ENCODE measurements around the gene GRHL3. TPM values are rescaled to one million over a fixed set of nuclear protein-coding genes. Genes with fewer than 3 reads are reported as not detected.
"Not testable (repeated sequence)": the region's sequence is repeated elsewhere in the genome, so short reads cannot be mapped to it uniquely, and the experiment has no call there.

GRHL3 gene
- total and polyA plus RNA-seq, 12 donors: 0.03 TPM; not detected in 11

DNA sequence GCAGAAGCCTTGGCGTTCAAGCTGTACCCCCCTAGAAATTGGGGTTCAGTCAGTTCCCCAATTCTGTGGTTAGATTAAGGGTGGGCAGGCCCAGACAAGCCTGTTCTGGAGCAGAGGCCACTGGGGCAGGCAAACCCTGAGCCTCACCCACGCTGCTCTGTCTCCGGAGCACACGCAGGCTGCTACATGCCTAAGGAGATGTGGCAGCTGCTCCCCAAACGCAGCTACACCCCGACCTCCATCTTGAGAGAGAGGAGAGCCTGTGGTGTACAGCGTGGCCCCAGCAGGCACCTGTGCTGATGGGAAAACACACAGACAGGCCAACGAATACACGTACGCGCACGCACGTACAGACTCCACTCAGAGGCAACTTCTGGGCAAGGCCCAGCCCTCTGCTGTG, 33.9 kb upstream of the GRHL3 start:
- DNase-seq (no peak), ATAC-seq (no peak)
- H3K27me3 ChIP-seq: peaks cover 0 to 4% (median 0%) of the 10 kb centered on the region in 7 donors
- H3K9me3 ChIP-seq: no peaks in the 10 kb centered on the region
- TF ChIP-seq, protein P1, sequence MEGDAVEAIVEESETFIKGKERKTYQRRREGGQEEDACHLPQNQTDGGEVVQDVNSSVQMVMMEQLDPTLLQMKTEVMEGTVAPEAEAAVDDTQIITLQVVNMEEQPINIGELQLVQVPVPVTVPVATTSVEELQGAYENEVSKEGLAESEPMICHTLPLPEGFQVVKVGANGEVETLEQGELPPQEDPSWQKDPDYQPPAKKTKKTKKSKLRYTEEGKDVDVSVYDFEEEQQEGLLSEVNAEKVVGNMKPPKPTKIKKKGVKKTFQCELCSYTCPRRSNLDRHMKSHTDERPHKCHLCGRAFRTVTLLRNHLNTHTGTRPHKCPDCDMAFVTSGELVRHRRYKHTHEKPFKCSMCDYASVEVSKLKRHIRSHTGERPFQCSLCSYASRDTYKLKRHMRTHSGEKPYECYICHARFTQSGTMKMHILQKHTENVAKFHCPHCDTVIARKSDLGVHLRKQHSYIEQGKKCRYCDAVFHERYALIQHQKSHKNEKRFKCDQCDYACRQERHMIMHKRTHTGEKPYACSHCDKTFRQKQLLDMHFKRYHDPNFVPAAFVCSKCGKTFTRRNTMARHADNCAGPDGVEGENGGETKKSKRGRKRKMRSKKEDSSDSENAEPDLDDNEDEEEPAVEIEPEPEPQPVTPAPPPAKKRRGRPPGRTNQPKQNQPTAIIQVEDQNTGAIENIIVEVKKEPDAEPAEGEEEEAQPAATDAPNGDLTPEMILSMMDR (IDR thresholded peaks at IDR 0.05): no peak
- intact Hi-C loops (cut with DNase I): no loop called here
- no peak overlapping the region for H3K4me3 ChIP-seq
- no peaks in the 10 kb centered on the region for H3K36me3 ChIP-seq
- H3K4me1 ChIP-seq: peaks cover 0 to 25% (median 13%) of the 10 kb centered on the region in 9 donors
- 94 to 95% methylated on average over 13 of the region's 13 CpGs for WGBS, 2 donors
- no peak overlapping the region for H3K27ac ChIP-seq

DNA sequence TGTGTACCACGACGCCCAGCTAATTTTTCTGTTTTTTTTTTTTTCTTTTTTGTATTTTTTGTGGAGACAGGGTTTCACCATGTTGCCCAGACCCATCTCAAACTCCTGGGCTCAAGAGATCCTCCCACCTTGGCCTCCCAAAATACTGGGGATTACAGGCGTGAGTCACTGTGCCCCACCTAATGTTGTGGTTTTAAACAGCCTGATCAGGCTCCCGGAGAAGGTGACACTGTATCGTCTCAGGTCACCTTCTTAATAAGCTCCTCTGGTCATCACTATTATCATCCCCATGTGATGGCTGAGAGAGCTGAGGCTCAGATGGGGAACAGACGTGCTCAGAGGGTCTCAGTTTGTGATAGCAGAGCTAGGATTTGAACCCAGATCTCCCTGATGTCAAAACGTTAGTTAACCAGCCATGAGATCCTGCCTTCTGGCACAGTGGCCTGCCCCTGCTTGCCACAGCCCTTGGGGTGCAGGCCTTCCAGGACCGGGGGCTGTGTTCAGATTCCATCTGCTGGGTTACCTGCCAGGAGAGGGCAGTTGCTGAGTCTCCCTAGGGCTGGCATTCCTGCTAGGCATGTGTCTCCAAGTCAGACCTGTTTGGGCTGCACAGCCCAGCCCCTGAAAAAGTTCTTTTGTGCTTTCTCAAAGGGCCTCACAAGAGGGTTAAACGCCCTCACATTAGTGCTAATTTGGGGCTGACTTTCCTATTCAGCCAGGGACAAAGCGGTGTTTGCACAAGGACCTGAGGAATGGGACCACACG, 32.7 kb upstream of the GRHL3 start:
- TF ChIP-seq, protein P1 (IDR thresholded peaks at IDR 0.05): no peak
- Histone ChIP-seq H3K27ac (no peak overlapping the region), H3K27me3 (peaks cover 0 to 4% (median 0%) of the 10 kb centered on the region in 7 donors), H3K36me3 (no peaks in the 10 kb centered on the region), H3K4me1 (peaks cover 0 to 26% (median 15%) of the 10 kb centered on the region in 9 donors), H3K9me3 (no peaks in the 10 kb centered on the region), H3K4me3 (no peak overlapping the region)
- ATAC-seq: no peak
- intact Hi-C loops (cut with DNase I): no loop called here
- WGBS, 2 donors: 91 to 92% methylated on average over 11 of the region's 11 CpGs
- no peak for DNase-seq

DNA sequence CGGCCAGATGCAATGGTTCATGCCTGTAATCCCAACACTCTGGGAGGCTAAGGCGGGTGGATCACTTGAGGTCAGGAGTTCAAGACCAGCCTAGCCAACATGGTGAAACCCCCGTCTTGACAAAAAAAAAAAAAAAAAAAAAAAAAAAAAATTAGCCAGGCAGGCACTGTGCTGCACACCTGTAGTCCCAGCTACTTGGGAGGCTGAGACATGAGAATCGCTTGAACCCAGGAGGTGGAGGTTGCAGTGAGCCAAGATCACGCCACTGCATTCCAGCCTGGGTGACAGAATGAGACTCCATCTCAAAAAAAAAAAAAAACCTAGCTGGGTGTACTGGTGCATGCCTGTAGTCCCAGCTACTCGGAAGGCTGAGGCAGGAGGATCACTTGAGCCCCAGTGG, 31.4 kb upstream of the GRHL3 start:
- WGBS, 2 donors: 93 to 96% methylated on average over 6 of the region's 6 CpGs

DNA sequence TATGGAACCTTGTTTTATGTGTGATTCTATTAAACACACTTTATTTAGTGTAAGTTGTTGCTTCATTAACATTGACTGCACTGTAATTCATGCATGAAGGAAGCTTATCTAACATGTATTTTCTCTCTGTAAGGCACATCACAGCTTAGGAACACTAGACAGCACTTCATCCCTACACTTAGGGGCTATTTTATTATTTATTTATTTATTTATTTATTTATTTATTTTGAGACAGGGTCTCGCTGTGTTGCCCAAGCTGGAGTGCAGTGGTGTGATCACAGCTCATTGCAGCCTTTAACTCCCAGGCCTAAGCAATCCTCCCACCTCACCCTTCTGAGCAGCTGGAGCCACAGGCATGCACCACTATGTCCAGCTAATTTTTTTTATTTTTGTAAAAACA, 30.7 kb upstream of the GRHL3 start:
- Histone ChIP-seq H3K36me3 (no peaks in the 10 kb centered on the region), H3K27ac (no peak overlapping the region), H3K9me3 (no peaks in the 10 kb centered on the region), H3K27me3 (no peaks in the 10 kb centered on the region), H3K4me1 (peaks cover 0 to 24% (median 15%) of the 10 kb centered on the region in 9 donors), H3K4me3 (no peak overlapping the region)
- ATAC-seq (no peak), DNase-seq (no peak)
- WGBS, 2 donors: 95% methylated on average over 1 of the region's 1 CpG
- intact Hi-C loops (cut with DNase I): no loop called here
- TF ChIP-seq, protein P1 (IDR thresholded peaks at IDR 0.05): no peak

More for the DNA sequence above, 31.4 kb upstream of the GRHL3 start:
- DNase-seq; ATAC-seq; H3K27me3 ChIP-seq; intact Hi-C loops (cut with DNase I); H3K27ac ChIP-seq; H3K36me3 ChIP-seq; H3K4me3 ChIP-seq; H3K9me3 ChIP-seq: not testable (repeated sequence)
- H3K4me1 ChIP-seq: peaks cover 0 to 26% (median 15%) of the 10 kb centered on the region in 9 donors

Data from heart right ventricle (tissue), 16 donors.